HG03354 (cell line): Measurements from ENCODE around the gene UBE3B.

ENCODE experiments used
- ATAC-seq: cut with Tn5 transposase; IDR thresholded peaks from one replicate; pipeline ENCODE4 v1.9.1; 2021; ENCODE audit warnings: mild to moderate bottlenecking; ENCODE audit not compliant: unreplicated experiment, poor library complexity, severe bottlenecking

UBE3B gene

GRCh38 chr12:109521831-109522230, 44.4 kb downstream of the UBE3B start:
- ATAC-seq: no peak

DNA sequence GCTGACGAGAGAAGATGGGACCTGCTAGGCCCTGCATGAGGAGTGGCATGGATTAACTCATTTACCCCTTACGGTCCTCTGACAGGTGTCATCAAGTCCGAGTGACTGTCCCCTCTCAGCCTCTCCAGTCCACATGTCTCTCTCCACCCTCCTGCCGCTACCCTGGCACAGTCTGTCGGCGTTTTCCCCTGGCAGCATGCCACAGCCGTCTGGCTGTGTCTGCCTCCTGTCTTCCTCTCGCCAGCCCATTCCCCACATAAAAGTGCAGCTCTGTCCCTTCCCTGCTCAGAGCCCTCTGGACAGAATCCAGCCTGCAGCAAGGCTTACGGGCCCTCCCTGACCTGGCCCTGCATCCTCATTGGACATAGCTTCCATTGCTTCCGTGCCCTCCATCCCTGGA, 45.6 kb downstream of the UBE3B start:
- ATAC-seq: no peak

DNA sequence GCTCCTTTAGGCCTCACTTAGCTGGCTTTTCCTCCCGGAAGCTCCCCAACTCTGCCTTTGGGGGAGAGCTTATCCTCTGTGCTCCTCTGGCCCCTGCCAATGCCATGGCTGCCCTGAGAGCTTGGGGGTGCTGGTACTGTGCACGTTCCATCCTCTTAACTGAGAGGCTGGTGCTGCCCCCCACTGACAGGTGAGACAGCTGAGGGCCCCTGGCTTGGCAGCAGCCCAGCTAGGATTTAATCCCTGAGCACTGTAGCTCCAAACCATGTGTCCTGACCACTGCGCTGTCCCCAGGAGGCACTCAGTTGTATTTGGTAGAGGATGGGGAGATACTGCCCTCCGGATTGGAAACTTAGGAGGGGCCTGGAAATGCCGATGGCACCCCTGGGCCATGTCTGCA, 46.1 kb downstream of the UBE3B start:
- no peak for ATAC-seq

DNA sequence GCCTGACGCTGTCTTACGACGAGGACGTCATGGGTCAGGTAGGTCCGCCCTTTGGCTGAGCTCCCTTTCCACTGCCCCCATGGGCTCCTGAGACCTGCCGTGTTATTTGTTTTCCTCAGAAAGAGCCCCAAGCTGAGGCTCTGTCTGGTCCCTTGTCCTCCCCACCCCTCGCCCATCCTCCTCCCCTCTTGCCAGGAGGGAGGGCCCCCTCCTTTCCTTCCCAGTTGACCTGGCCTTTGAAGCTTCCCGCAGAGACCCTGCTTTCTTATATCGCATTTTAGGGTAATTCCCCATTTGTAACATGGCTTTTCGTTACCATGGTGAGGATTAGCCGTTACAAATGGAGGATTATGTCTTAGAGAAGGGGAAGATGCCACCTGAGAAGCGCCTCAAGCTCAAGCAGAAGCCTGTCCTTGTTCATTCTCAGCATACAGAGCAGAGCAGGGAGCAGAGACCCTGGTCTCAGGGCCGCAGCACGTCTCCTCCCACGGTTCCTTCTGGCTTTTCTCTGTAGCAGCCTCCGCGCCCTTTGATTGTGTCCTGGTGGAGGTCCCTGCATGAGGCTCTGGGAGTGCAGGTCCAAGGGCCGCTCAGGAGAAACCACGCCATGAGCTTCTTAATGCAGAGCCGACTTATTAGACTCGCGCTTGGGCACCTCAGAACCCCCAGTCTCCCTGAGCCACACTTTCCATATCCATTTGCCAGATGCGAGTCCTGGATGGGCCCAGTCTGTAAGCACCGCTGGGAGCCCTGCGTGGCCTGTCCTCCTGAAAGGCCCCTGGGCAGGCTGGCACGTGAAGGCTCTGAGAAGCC, 47.2 kb downstream of the UBE3B start:
- ATAC-seq: no peak

- no peak for ATAC-seq
Observed at GRCh38 chr12:109525279-109525585, 47.8 kb downstream of the UBE3B start.

- no peak for ATAC-seq
Observed at GRCh38 chr12:109527489-109528123, 50.2 kb downstream of the UBE3B start.

- no peak for ATAC-seq
Observed at GRCh38 chr12:109529691-109530640, 52.5 kb downstream of the UBE3B start.

DNA sequence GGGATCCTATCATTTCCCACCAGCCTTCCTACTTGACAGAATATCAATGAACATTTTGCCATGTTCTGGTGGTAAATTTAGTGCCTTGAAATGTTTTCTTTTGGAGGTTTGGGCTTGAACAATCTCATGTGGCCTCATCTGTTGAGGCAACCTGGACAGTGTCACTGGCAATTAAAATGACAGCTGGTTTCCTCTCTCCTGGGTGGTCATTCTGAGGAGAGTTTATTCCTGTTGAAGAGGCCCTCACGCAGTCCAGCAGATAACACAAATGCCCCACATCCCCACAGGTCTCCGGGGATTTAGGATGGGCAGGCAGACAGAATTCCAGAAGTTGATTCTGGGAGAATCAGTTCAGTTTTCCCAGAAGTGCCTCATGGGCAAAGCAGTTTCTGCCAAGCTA, 54.0 kb downstream of the UBE3B start:
- no peak for ATAC-seq

DNA sequence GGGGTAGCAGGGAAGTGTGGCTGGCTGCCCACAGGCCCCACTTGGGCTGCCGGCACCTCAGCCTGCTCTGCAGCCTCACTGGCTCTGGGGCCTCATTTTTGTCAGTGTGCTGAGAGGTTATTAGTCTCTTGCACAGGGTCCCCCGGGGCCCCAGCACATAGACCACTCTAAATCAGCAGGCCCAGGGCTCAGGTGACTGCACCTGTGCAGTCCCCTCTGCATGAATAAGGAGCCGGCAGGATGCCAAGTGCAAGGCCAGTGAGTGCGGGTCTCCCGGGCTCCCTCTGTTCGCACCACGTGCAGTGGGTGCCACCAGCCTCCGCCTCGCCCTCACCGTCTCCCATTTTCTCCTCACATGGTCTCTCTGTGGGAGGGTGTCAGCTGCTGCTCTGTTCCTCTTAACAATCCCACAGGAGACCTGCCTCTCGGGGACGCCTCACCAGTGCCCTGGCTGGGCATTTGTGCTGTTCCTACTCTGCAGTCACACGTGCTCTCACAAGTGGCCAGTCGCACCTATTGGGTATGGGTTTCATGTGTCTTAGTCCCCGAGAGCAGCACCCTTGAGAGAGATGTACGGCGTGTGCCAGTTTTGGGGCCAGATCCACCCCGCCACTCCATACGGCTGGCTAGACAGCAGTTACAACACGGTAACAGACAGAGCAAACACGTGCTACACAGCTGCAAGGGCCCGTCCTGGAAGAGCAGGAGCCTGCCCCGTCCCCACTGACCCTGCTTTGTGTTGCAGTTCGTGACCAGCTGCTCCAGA, 55.5 kb downstream of the UBE3B start:
- ATAC-seq: no peak

DNA sequence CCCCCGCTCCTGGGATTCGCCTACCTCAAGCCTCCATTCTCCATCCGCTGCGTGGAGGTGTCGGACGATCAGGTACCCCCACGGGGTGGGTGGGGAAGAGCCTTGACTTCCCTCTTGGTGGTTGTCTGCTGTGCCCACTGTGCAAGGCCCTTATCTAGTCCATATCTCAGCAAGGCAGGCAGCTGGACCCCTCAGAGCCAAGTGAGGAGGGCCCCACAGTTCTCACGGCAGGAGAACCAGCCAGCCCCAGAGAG, 56.0 kb downstream of the UBE3B start:
- ATAC-seq: no peak

DNA sequence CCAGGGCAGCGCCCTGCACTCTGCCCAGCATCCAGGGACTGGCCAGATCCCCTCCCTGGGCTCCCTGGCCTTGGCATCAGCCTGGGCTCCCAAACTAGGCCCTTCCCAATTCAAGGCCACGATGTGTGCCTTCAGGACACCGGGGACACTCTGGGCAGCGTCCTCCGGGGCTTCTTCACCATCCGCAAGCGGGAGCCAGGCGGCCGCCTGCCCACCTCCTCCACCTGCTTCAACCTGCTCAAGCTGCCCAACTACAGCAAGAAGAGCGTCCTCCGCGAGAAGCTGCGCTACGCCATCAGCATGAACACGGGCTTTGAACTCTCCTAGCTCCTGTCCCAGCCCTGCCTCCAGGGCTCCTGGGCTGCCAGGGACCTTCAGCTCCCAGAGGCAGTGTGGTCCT, 57.0 kb downstream of the UBE3B start:
- no peak for ATAC-seq

- ATAC-seq: no peak
Observed at GRCh38 chr12:109535231-109535862, 57.9 kb downstream of the UBE3B start.

- no peak for ATAC-seq
Observed at GRCh38 chr12:109535863-109536250, 58.4 kb downstream of the UBE3B start.

- no peak for ATAC-seq
Observed at GRCh38 chr12:109537136-109537535, 59.7 kb downstream of the UBE3B start.

DNA sequence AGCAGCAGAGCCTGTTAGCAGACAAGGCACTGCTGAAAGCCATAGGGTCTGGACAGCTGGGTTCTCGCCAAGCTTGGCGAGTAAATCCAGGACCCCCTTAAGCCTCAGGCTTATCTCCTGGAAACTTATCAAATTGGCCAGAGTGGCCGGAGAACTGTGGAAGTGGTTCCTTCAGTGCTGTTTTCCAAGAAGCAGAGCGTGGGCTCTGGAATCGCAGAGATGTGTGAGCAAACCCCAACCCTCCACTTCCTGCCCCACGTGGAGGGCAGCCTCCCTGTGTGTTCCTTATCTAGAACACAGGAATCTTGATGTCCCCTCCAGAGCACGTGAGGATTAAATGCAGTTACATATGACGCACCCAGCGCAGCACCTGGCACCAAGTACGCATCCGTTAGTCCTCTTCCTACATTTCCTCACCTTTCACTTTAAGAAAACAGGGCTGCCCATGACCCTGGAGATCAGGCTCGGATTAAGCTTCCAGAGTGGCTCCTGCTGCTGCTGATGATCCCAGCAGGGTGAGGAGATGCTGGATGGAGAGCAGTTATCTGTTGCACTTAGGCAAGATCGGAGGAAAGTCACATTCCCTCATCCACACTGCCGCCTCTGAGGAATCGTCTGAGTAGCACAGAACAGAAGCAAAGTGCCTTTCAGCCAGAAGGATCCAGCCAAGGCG, 60.9 kb downstream of the UBE3B start:
- no peak for ATAC-seq

- no peak for ATAC-seq
Observed at GRCh38 chr12:109539508-109539907, 62.1 kb downstream of the UBE3B start.

DNA sequence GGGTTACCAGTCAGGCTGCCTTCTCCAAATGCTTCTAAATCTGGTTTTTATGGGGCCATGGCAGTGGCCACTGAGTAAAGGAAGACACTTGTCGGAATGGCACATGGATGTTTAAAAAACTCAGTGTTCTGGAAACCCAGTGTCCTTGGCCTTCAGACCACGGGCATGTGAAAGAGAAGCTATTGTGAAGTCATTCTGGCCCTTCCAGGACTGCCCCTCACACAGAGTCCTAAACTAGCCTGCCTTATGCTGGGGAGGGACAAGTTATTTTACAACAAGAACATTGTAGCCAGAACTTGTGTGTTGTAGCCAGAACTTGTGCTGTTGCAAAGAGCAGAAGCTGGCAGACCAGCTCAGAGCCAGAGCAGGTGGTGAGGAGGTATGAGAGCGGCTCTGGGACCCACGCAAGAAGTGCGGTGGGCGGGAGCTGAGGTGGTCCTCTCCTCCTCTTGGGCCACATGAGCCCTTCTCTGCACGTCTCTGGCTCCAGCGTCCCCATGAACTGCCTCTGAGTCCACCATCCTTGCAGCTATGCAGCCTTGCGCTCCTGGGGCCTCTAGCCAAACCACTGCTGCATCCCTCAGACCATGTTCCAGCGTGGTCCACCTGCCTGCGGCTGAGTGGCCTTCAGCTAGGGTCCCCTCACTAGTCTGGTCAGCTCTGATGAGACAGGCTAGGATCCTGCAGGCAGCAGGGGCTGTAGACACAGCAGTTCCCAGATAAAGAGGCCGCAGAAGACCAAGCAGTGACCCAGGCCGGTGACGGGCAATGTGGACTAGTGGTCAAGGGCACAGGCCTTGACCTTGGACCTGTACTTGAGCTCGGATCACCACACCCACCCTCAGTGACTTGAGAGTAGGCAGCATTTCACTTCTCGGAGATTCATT, 63.3 kb downstream of the UBE3B start:
- ATAC-seq: no peak

GRCh38 chr12:109541413-109541726, 63.9 kb downstream of the UBE3B start:
- no peak for ATAC-seq
